Lower leg skin (tissue), 4 donors: Measurements from ENCODE around the gene AMBRA1. TPM values are rescaled to one million over a fixed set of nuclear protein-coding genes. Genes with fewer than 3 reads are reported as not detected.

Source experiments
- DNase-seq, 2 donors: peaks; one replicate each; pipeline ENCODE4 v3.0.0-alpha.2; 2019; ENCODE audit warnings: low spot score in 2 of 2
- H3K4me3 ChIP-seq: fragments of 200-600 bp; sonication (generic); 2 replicates; pipeline ENCODE4 v1.5.1; 2017; ENCODE audit warnings: mild to moderate bottlenecking, low read depth; ENCODE audit not compliant: poor library complexity, severe bottlenecking
- CTCF ChIP-seq, 3 donors: fragments of 450-650 bp; IDR thresholded peaks; one replicate each; pipeline ENCODE4 v1.5.1; 2016; ENCODE audit warnings: antibody characterized with exemption in 3 of 3, mild to moderate bottlenecking in 3 of 3, moderate library complexity in 2 of 3
- POLR2A ChIP-seq, 2 donors: fragments of 450-650 bp; IDR thresholded peaks; one replicate each; pipeline ENCODE4 v1.6.1; 2016 to 2017; ENCODE audit warnings: antibody characterized with exemption in 2 of 2, mild to moderate bottlenecking in 1 of 2, moderate library complexity in 1 of 2
- WGBS, 2 donors: methylation state at CpG; one replicate each; pipeline ENCODE4 v1.1.5; 2018; 5-methylcytosine and 5-hydroxymethylcytosine counted together
- intact Hi-C: fragments of 100-400 bp; cut with DNase I; formaldehyde crosslinking; loops from one replicate; pipeline ENCODE4 v1.15.0; 2023; ENCODE audit warnings: low total_unique reads
- total RNA-seq, 4 donors: library from RNA; depleted of rRNA; stranded (reverse); fragments of >200 nt; gene quantifications; one replicate each; pipeline ENCODE4 v1.1.0, GENCODE V29; 2016

The AMBRA1 gene
- total RNA-seq, 4 donors from 2014 or later, result 31.5 to 67.5 (median 36.2) TPM

- intact Hi-C loops, result no loop called here
- H3K4me3 ChIP-seq, result no peak overlapping the region
- no peak for DNase-seq
- no peak for TF ChIP-seq CTCF (IDR thresholded peaks at IDR 0.05)
- no peak for TF ChIP-seq POLR2A (IDR thresholded peaks at IDR 0.05)
- WGBS, 2 donors, result 83 to 100% methylated on average over 1 of the region's 1 CpG
These were observed 38.7 kb upstream of the AMBRA1 start for GRCh38 chr11:46632502-46632901.

- no peak for DNase-seq
- H3K4me3 ChIP-seq, result no peak overlapping the region
- WGBS, 2 donors, result 82 to 90% methylated on average over 2 of the region's 2 CpGs
- intact Hi-C loops, result loop anchor here (1.0 kb wide), 1 partner anchor 11 kb away; no protein-coding TSS in a partner anchor
- TF ChIP-seq POLR2A (IDR thresholded peaks at IDR 0.05), result no peak
These were observed 37.9 kb upstream of the AMBRA1 start for GRCh38 chr11:46631676-46632075.

- intact Hi-C loops, result no loop called here
- 96 to 100% methylated on average over 1 of the region's 1 CpG for WGBS, 2 donors
- TF ChIP-seq POLR2A (IDR thresholded peaks at IDR 0.05), result no peak
- TF ChIP-seq CTCF (IDR thresholded peaks at IDR 0.05), result no peak
- DNase-seq, result no peak
- H3K4me3 ChIP-seq, result no peak overlapping the region
These were observed 36.4 kb upstream of the AMBRA1 start for GRCh38 chr11:46630237-46630636.

- intact Hi-C loops, result no loop called here
- DNase-seq, result no peak
- H3K4me3 ChIP-seq, result no peak overlapping the region
- no peak for TF ChIP-seq POLR2A (IDR thresholded peaks at IDR 0.05)
- TF ChIP-seq CTCF (IDR thresholded peaks at IDR 0.05), result no peak
- 75 to 76% methylated on average over 6 of the region's 6 CpGs for WGBS, 2 donors
These were observed 35.1 kb upstream of the AMBRA1 start for GRCh38 chr11:46628961-46629360.

- WGBS, 2 donors, result 89 to 95% methylated on average over 3 of the region's 3 CpGs
- no peak for TF ChIP-seq CTCF (IDR thresholded peaks at IDR 0.05)
- TF ChIP-seq POLR2A (IDR thresholded peaks at IDR 0.05), result no peak
- intact Hi-C loops, result no loop called here
- H3K4me3 ChIP-seq, result no peak overlapping the region
- no peak for DNase-seq
These were observed 31.6 kb upstream of the AMBRA1 start for GRCh38 chr11:46625406-46625805.

GRCh38 chr11:46618837-46619236 is 25.0 kb upstream of the AMBRA1 start:
- no peak overlapping the region for H3K4me3 ChIP-seq
- WGBS, 2 donors, result 70 to 72% methylated on average over 6 of the region's 6 CpGs
- no peak for DNase-seq
- no peak for TF ChIP-seq CTCF (IDR thresholded peaks at IDR 0.05)
- TF ChIP-seq POLR2A (IDR thresholded peaks at IDR 0.05), result no peak
- intact Hi-C loops, result loop anchor here (10.0 kb wide), 1 partner anchor 54 kb away; no protein-coding TSS in a partner anchor
